ENCODE results near the gene TRIM26.

- TF ChIP-seq CTCF (IDR thresholded peaks at IDR 0.05; ENCODE audit: insufficient read depth, low read length, poor library complexity, severe bottlenecking) (no peak), EZH2phosphoT487 (conservative IDR thresholded peaks at IDR 0.05; ENCODE audit: low read length) (no peak)
These were observed 6.2 kb downstream of the TRIM26 start for GRCh38 chr6:30206799-30207618.

Data from SU-DHL-6 (cell line).